GM12864 (cell line): ENCODE measurements around the gene CCL2.
A peak's percentile ranks its signal among the peaks of the same experiment; 100 is the strongest.

ENCODE experiments used
- DNase-seq: peaks from one replicate; pipeline ENCODE4 v3.0.0-alpha.2; 2011; ENCODE audit warnings: low read depth
- H3K4me3 ChIP-seq: 2 replicates; pipeline ENCODE4 v1.5.1; 2011; ENCODE audit warnings: mild to moderate bottlenecking, low read depth, low read length, control low read depth
- CTCF ChIP-seq: IDR thresholded peaks from 2 replicates; pipeline ENCODE4 v1.5.1; 2011; ENCODE audit warnings: low read depth, mild to moderate bottlenecking, moderate library complexity, low read length, control low read depth, inconsistent platforms; ENCODE audit errors: missing control alignments

CCL2 gene

GRCh38 chr17:34246446-34246845 lies 8.6 kb upstream of the CCL2 start:
- H3K4me3 ChIP-seq: no peak overlapping the region
- TF ChIP-seq CTCF: no peak
- no peak for DNase-seq

GRCh38 chr17:34246881-34247280 lies 8.2 kb upstream of the CCL2 start:
- no peak for TF ChIP-seq CTCF
- no peak overlapping the region for H3K4me3 ChIP-seq

GRCh38 chr17:34248511-34249024 lies 6.5 kb upstream of the CCL2 start:
- no peak overlapping the region for H3K4me3 ChIP-seq
- no peak for DNase-seq

More at GRCh38 chr17:34246881-34247280, 8.2 kb upstream of the CCL2 start:
- DNase-seq: no peak

GRCh38 chr17:34249061-34249460 lies 6.0 kb upstream of the CCL2 start:
- DNase-seq: no peak
- TF ChIP-seq CTCF: no peak
- no peak overlapping the region for H3K4me3 ChIP-seq

More at GRCh38 chr17:34248511-34249024, 6.5 kb upstream of the CCL2 start:
- no peak for TF ChIP-seq CTCF

- TF ChIP-seq CTCF: no peak
- no peak overlapping the region for H3K4me3 ChIP-seq
- no peak for DNase-seq
These were observed 5.6 kb upstream of the CCL2 start for GRCh38 chr17:34249478-34249877.

GRCh38 chr17:34251186-34251585 lies 3.9 kb upstream of the CCL2 start:
- TF ChIP-seq CTCF: no peak
- no peak for DNase-seq
- H3K4me3 ChIP-seq: no peak overlapping the region

- no peak overlapping the region for H3K4me3 ChIP-seq
- no peak for TF ChIP-seq CTCF
- peak; percentile 30 for DNase-seq
These were observed 3.0 kb upstream of the CCL2 start for GRCh38 chr17:34252095-34252443.
